GM23248 (cell line): ENCODE data around the gene CD38. TPM values are rescaled to one million over a fixed set of nuclear protein-coding genes. Genes with fewer than 3 reads are reported as not detected.
"Not testable (repeated sequence)": the region's sequence is repeated elsewhere in the genome, so short reads cannot be mapped to it uniquely, and the experiment has no call there.

ENCODE experiments used
- DNase-seq: peaks from one replicate; pipeline ENCODE4 v3.0.0-alpha.2; 2015
- H2AFZ ChIP-seq: fragments of 200-600 bp; sonication (generic); 2 replicates; pipeline ENCODE4 v1.6.1; 2016; ENCODE audit warnings: antibody characterized with exemption
- H3F3A ChIP-seq: fragments of 200-600 bp; sonication (generic); 2 replicates; pipeline ENCODE4 v1.6.1; 2016; ENCODE audit warnings: mild to moderate bottlenecking, antibody characterized with exemption, mixed run types; ENCODE audit not compliant: insufficient read depth
- H3K27ac ChIP-seq: fragments of 200-600 bp; sonication (generic); 2 replicates; pipeline ENCODE4 v1.5.1; 2016; ENCODE audit warnings: mild to moderate bottlenecking
- H3K27me3 ChIP-seq: fragments of 200-600 bp; sonication (generic); replicated peaks from 2 replicates; pipeline ENCODE4 v1.6.1; 2016; ENCODE audit warnings: mild to moderate bottlenecking; ENCODE audit not compliant: insufficient read depth
- H3K36me3 ChIP-seq: fragments of 200-600 bp; sonication (generic); 2 replicates; pipeline ENCODE4 v1.6.1; 2016; ENCODE audit warnings: low read depth, mild to moderate bottlenecking
- H3K4me1 ChIP-seq: fragments of 200-600 bp; sonication (generic); 2 replicates; pipeline ENCODE4 v1.6.1; 2016; ENCODE audit warnings: mild to moderate bottlenecking; ENCODE audit not compliant: insufficient read depth
- H3K4me2 ChIP-seq: fragments of 200-600 bp; sonication (generic); one replicate; pipeline ENCODE4 v1.6.1; 2016; ENCODE audit warnings: mild to moderate bottlenecking; ENCODE audit not compliant: unreplicated experiment
- H3K4me3 ChIP-seq: fragments of 200-600 bp; sonication (generic); 2 replicates; pipeline ENCODE4 v1.5.1; 2016; ENCODE audit warnings: mild to moderate bottlenecking
- H3K79me2 ChIP-seq: fragments of 200-600 bp; sonication (generic); 2 replicates; pipeline ENCODE4 v1.6.1; 2016; ENCODE audit warnings: mild to moderate bottlenecking; ENCODE audit not compliant: insufficient read depth
- H3K9ac ChIP-seq: fragments of 200-600 bp; sonication (generic); 2 replicates; pipeline ENCODE4 v1.6.1; 2016; ENCODE audit warnings: mild to moderate bottlenecking
- H3K9me2 ChIP-seq: fragments of 200-600 bp; sonication (generic); 2 replicates; pipeline ENCODE4 v1.6.1; 2016; ENCODE audit warnings: mixed run types, mild to moderate bottlenecking, moderate library complexity; ENCODE audit not compliant: insufficient read depth
- H3K9me3 ChIP-seq: fragments of 200-600 bp; sonication (generic); one replicate; pipeline ENCODE4 v1.6.1; 2017; ENCODE audit warnings: low read depth
- H4K20me1 ChIP-seq: fragments of 200-600 bp; sonication (generic); 2 replicates; pipeline ENCODE4 v1.6.0; 2016; ENCODE audit not compliant: insufficient read depth
- EZH2 ChIP-seq: fragments of 200-600 bp; sonication (generic); IDR thresholded peaks from 2 replicates; pipeline ENCODE4 v1.6.1; 2018; ENCODE audit warnings: antibody characterized with exemption, mild to moderate bottlenecking; ENCODE audit not compliant: insufficient read depth, poor library complexity, severe bottlenecking
- EZH2phosphoT487 ChIP-seq: fragments of 200-600 bp; sonication (generic); IDR thresholded peaks from 2 replicates; pipeline ENCODE4 v1.6.1; 2018; ENCODE audit warnings: antibody characterized with exemption, moderate library complexity, mild to moderate bottlenecking, low read depth; ENCODE audit not compliant: insufficient read depth
- WGBS, 2 experiments: methylation state at CpG; one replicate each; pipeline ENCODE4 v1.1.6; 2015 to 2017; ENCODE audit warnings: low lambda C conversion rate in 2 of 2, low coverage in 1 of 2; ENCODE audit errors: missing lambda C conversion rate in 2 of 2; 5-methylcytosine and 5-hydroxymethylcytosine counted together
- in situ Hi-C: fragments of 300-500 bp; cut with MboI; formaldehyde crosslinking; loops from 2 replicates; pipeline ENCODE4 v1.15.0; 2020
- polyA plus RNA-seq: library from polyadenylated mRNA; unstranded; fragments of >200 nt; fragmentation: Nextera tagmentation; extraction: Ambion mirVana; gene quantifications from 2 replicates; pipeline ENCODE4 v1.2.1, GENCODE V29; 2016
- total RNA-seq: library from RNA; depleted of rRNA; stranded (reverse); fragments of >200 nt; shearing (Covaris generic); gene quantifications from 2 replicates; pipeline ENCODE4 v1.2.3, GENCODE V29; 2014

Gene CD38
- total and polyA plus RNA-seq, 2 experiments from 2014 or later: not detected

- Histone ChIP-seq H3K27me3 (peaks cover 20% of the 10 kb centered on the region), H3K9me3 (no peaks in the 10 kb centered on the region), H3F3A (no peaks in the 10 kb centered on the region), H3K27ac (no peak overlapping the region), H3K9ac (no peak overlapping the region), H3K9me2 (no peaks in the 10 kb centered on the region), H3K36me3 (no peaks in the 10 kb centered on the region), H3K4me2 (no peak overlapping the region), H4K20me1 (no peaks in the 10 kb centered on the region), H2AFZ (no peak overlapping the region), H3K4me1 (no peaks in the 10 kb centered on the region), H3K4me3 (no peak overlapping the region), H3K79me2 (no peaks in the 10 kb centered on the region)
- WGBS, 2 experiments: 55% methylated on average over 3 of the region's 3 CpGs
- DNase-seq: no peak
- TF ChIP-seq EZH2phosphoT487 (no peak), EZH2 (no peak)
- in situ Hi-C loops: no loop called here
These were observed 54.7 kb downstream of the CD38 start for GRCh38 chr4:15832523-15833451.

- DNase-seq: no peak
- Histone ChIP-seq H3K9ac (no peak overlapping the region), H3K9me2 (no peaks in the 10 kb centered on the region), H3F3A (no peaks in the 10 kb centered on the region), H3K79me2 (no peaks in the 10 kb centered on the region), H3K4me1 (no peaks in the 10 kb centered on the region), H2AFZ (no peak overlapping the region), H3K27ac (no peak overlapping the region), H3K4me2 (no peak overlapping the region), H3K4me3 (no peak overlapping the region), H3K27me3 (peaks cover 20% of the 10 kb centered on the region), H3K36me3 (no peaks in the 10 kb centered on the region), H3K9me3 (no peaks in the 10 kb centered on the region), H4K20me1 (no peaks in the 10 kb centered on the region)
- in situ Hi-C loops: no loop called here
- 5 to 9% methylated on average over 1 of the region's 1 CpG for WGBS, 2 experiments
- TF ChIP-seq EZH2 (no peak), EZH2phosphoT487 (no peak)
These were observed 55.7 kb downstream of the CD38 start for GRCh38 chr4:15833801-15834200.

- peak; percentile 7 for DNase-seq
- in situ Hi-C loops: no loop called here
- H3K9me2 ChIP-seq: no peaks in the 10 kb centered on the region
- peaks cover 13% of the 10 kb centered on the region for H3K27me3 ChIP-seq
- H3F3A ChIP-seq: no peaks in the 10 kb centered on the region
- H3K9ac ChIP-seq: no peak overlapping the region
- H3K79me2 ChIP-seq: no peaks in the 10 kb centered on the region
- no peaks in the 10 kb centered on the region for H3K36me3 ChIP-seq
- H2AFZ ChIP-seq: no peak overlapping the region
- no peaks in the 10 kb centered on the region for H3K4me1 ChIP-seq
- no peak overlapping the region for H3K27ac ChIP-seq
- TF ChIP-seq EZH2 (no peak), EZH2phosphoT487 (no peak)
- no peaks in the 10 kb centered on the region for H3K9me3 ChIP-seq
- H3K4me3 ChIP-seq: no peak overlapping the region
- H4K20me1 ChIP-seq: no peaks in the 10 kb centered on the region
- H3K4me2 ChIP-seq: no peak overlapping the region
These were observed 58.2 kb downstream of the CD38 start for GRCh38 chr4:15836362-15836761.

GRCh38 chr4:15837591-15837990 is 59.5 kb downstream of the CD38 start:
- Histone ChIP-seq H3K4me2 (no peak overlapping the region), H3F3A (no peaks in the 10 kb centered on the region), H3K4me1 (no peaks in the 10 kb centered on the region), H3K9me2 (no peaks in the 10 kb centered on the region), H3K4me3 (no peak overlapping the region), H3K27me3 (peaks cover 8% of the 10 kb centered on the region), H2AFZ (no peak overlapping the region), H4K20me1 (no peaks in the 10 kb centered on the region), H3K9me3 (no peaks in the 10 kb centered on the region), H3K9ac (no peak overlapping the region), H3K79me2 (no peaks in the 10 kb centered on the region), H3K27ac (no peak overlapping the region), H3K36me3 (no peaks in the 10 kb centered on the region)
- in situ Hi-C loops: no loop called here
- TF ChIP-seq EZH2phosphoT487 (no peak), EZH2 (no peak)
- 38 to 51% methylated on average over 1 of the region's 1 CpG for WGBS, 2 experiments
- DNase-seq: no peak

- H3K27me3 ChIP-seq, H3K9me2 ChIP-seq, H3K9me3 ChIP-seq, H2AFZ ChIP-seq, H3K9ac ChIP-seq, H3K79me2 ChIP-seq, H4K20me1 ChIP-seq, H3K4me1 ChIP-seq, H3K4me2 ChIP-seq, H3K27ac ChIP-seq, H3F3A ChIP-seq, in situ Hi-C loops, H3K36me3 ChIP-seq, DNase-seq, H3K4me3 ChIP-seq: not testable (repeated sequence)
- 60 to 78% methylated on average over 8 to 9 of the region's 16 CpGs for WGBS, 2 experiments
These were observed 63.1 kb downstream of the CD38 start for GRCh38 chr4:15841194-15841730.
